ENCODE measurements around the gene TUBB4B.

DNA sequence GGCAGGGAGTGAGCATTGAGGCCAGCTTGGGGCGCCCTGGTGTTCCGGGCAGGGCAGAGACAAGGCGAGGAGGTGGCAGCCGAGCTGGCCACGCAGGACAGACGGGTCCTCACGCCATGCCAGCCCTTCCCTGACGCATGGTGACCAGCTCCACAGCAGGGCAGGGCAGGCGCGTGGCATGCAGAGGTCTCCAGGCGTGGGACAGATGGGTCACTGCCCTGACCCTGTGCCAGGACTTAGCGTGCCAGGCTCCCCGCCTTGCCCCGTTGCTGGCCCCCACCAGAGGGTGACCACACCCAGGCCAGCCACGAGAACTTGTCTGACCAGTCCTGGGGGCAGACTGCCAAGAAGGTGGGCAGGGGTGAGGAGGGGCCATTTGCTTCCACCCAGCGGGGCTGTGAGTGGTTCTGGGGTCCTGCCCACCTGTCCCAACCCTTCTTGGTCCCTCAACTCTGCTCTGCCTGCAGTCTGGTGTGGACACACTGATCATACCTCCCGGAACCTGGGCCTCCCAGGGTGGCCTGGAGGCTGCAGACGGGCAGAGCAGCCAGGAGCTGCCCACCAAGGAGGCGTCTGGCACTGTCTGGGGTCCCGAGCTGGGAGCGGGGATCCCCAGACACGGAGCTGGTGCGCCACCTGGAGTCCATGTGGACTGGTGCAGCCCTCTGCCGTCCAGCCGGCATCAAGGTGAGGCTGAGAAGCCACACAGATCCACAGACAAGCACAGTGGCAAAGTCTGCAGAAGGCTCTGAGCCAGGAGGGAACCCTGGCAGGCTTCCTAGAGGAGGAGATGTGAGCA, 13.8 kb upstream of the TUBB4B start, which contains the start of gene RNF224:
- TF ChIP-seq, protein P1, sequence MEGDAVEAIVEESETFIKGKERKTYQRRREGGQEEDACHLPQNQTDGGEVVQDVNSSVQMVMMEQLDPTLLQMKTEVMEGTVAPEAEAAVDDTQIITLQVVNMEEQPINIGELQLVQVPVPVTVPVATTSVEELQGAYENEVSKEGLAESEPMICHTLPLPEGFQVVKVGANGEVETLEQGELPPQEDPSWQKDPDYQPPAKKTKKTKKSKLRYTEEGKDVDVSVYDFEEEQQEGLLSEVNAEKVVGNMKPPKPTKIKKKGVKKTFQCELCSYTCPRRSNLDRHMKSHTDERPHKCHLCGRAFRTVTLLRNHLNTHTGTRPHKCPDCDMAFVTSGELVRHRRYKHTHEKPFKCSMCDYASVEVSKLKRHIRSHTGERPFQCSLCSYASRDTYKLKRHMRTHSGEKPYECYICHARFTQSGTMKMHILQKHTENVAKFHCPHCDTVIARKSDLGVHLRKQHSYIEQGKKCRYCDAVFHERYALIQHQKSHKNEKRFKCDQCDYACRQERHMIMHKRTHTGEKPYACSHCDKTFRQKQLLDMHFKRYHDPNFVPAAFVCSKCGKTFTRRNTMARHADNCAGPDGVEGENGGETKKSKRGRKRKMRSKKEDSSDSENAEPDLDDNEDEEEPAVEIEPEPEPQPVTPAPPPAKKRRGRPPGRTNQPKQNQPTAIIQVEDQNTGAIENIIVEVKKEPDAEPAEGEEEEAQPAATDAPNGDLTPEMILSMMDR (IDR thresholded peaks at IDR 0.05): peak; percentile 78 to 97 (median 89)
- TF ChIP-seq POLR2A (IDR thresholded peaks at IDR 0.05) (no peak), POLR2AphosphoS5 (IDR thresholded peaks at IDR 0.05) (no peak), EP300 (IDR thresholded peaks at IDR 0.05; ENCODE audit: low read depth) (no peak)
